IMR-90 (cell line): Measurements from ENCODE around the gene SH3BP2. TPM values are rescaled to one million over a fixed set of nuclear protein-coding genes. Genes with fewer than 3 reads are reported as not detected.

Source experiments
- ATAC-seq: fragments of 200-7000 bp; cut with Tn5 transposase; 2 replicates; pipeline ENCODE4 v1.9.1; 2020; ENCODE audit warnings: low read depth, mild to moderate bottlenecking, moderate library complexity
- BruUV-seq: library from RNA; stranded (reverse); fragments of 400-500 nt; replicated peaks from 2 replicates; lab custom pipeline; 2021; lab: Mats Ljungman, UMichigan
- CTCF ChIA-PET: fragments of 300-600 bp; formaldehyde crosslinking; extraction: SDS; loops from one replicate; lab custom pipeline; 2021; ENCODE audit warnings: antibody characterized with exemption; lab: Yijun Ruan, JAX
- POLR2A ChIA-PET: fragments of 300-600 bp; sonication (Branson Sonifier 250); formaldehyde crosslinking; loops from one replicate; lab custom pipeline; 2022; ENCODE audit warnings: antibody characterized with exemption; ENCODE audit not compliant: unreplicated experiment; lab: Charles Lee
- DNase-seq: peaks from one replicate; pipeline ENCODE4 v3.0.0; 2013
- H2AFZ ChIP-seq: replicated peaks from 2 replicates; pipeline ENCODE3; 2013; ENCODE audit warnings: low read length, mild to moderate bottlenecking; ENCODE audit not compliant: poor library complexity
- H2AK5ac ChIP-seq: 2 replicates; pipeline ENCODE4 v1.6.1; 2013; ENCODE audit warnings: low read depth, low read length, inconsistent platforms
- H2AK9ac ChIP-seq: replicated peaks from 2 replicates; pipeline ENCODE3; 2013; ENCODE audit warnings: mild to moderate bottlenecking, low read depth, low read length, moderate library complexity; ENCODE audit not compliant: poor library complexity
- H2BK120ac ChIP-seq: 2 replicates; pipeline ENCODE4 v1.6.1; 2013; ENCODE audit warnings: low read depth, low read length, inconsistent platforms
- H2BK15ac ChIP-seq: 3 replicates; pipeline ENCODE4 v1.6.1; 2013; ENCODE audit warnings: low read depth, low read length, inconsistent platforms
- H2BK20ac ChIP-seq: 2 replicates; pipeline ENCODE4 v1.6.1; 2013; ENCODE audit warnings: low read depth, mild to moderate bottlenecking, inconsistent platforms, low read length, moderate library complexity
- H2BK5ac ChIP-seq: 2 replicates; pipeline ENCODE4 v1.6.1; 2013; ENCODE audit warnings: mild to moderate bottlenecking, low read depth, low read length, inconsistent platforms; ENCODE audit not compliant: poor library complexity, severe bottlenecking
- H3K14ac ChIP-seq: replicated peaks from 2 replicates; pipeline ENCODE4 v1.6.1; 2013; ENCODE audit warnings: low read depth, low read length, inconsistent platforms
- H3K18ac ChIP-seq: 2 replicates; pipeline ENCODE4 v1.6.1; 2013; ENCODE audit warnings: low read depth, low read length, control low read depth
- H3K23ac ChIP-seq: 2 replicates; pipeline ENCODE4 v1.6.1; 2013; ENCODE audit warnings: low read depth, low read length, inconsistent platforms
- H3K27ac ChIP-seq: 2 replicates; pipeline ENCODE4 v1.5.1; 2013; ENCODE audit warnings: mild to moderate bottlenecking, control low read depth, low read length; ENCODE audit not compliant: insufficient read depth
- H3K27me3 ChIP-seq: 2 replicates; pipeline ENCODE4 v1.6.1; 2013; ENCODE audit warnings: low read length; ENCODE audit not compliant: control insufficient read depth, insufficient read depth
- H3K36me3 ChIP-seq: 2 replicates; pipeline ENCODE4 v1.6.1; 2013; ENCODE audit warnings: low read length, mixed read lengths; ENCODE audit not compliant: control insufficient read depth, insufficient read depth
- H3K4ac ChIP-seq: 2 replicates; pipeline ENCODE4 v1.6.1; 2013; ENCODE audit warnings: low read depth, low read length, inconsistent platforms
- H3K4me1 ChIP-seq: 2 replicates; pipeline ENCODE4 v1.6.1; 2013; ENCODE audit warnings: low read length, mixed read lengths; ENCODE audit not compliant: control insufficient read depth, insufficient read depth
- H3K4me2 ChIP-seq: 2 replicates; pipeline ENCODE4 v1.6.1; 2013; ENCODE audit warnings: low read depth, mild to moderate bottlenecking, control low read depth, low read length, moderate library complexity
- H3K4me3 ChIP-seq: 2 replicates; pipeline ENCODE4 v1.5.1; 2013; ENCODE audit warnings: low read depth, mild to moderate bottlenecking, control low read depth, low read length, moderate library complexity; ENCODE audit not compliant: insufficient read depth
- H3K56ac ChIP-seq: 2 replicates; pipeline ENCODE4 v1.6.1; 2013; ENCODE audit warnings: low read length, inconsistent platforms; ENCODE audit not compliant: insufficient read depth; ENCODE audit errors: extremely low read depth
- H3K79me1 ChIP-seq, 2 experiments: 2 replicates each; pipeline ENCODE4 v1.6.1; 2013; ENCODE audit warnings: low read length in 2 of 2, inconsistent platforms in 1 of 2, low read depth in 1 of 2
- H3K9ac ChIP-seq: 2 replicates; pipeline ENCODE4 v1.6.1; 2013; ENCODE audit warnings: low read depth, low read length, control low read depth
- H3K9me1 ChIP-seq: 2 replicates; pipeline ENCODE4 v1.6.1; 2013; ENCODE audit warnings: low read length, inconsistent platforms; ENCODE audit not compliant: insufficient read depth
- H3K9me3 ChIP-seq: 2 replicates; pipeline ENCODE4 v1.6.1; 2013; ENCODE audit warnings: low read length; ENCODE audit not compliant: control insufficient read depth, insufficient read depth
- H4K20me1 ChIP-seq: 2 replicates; pipeline ENCODE4 v1.6.1; 2013; ENCODE audit warnings: low read length, inconsistent platforms; ENCODE audit not compliant: insufficient read depth
- H4K5ac ChIP-seq: 2 replicates; pipeline ENCODE4 v1.6.1; 2013; ENCODE audit warnings: mild to moderate bottlenecking, low read depth, low read length, control low read depth
- H4K8ac ChIP-seq, 2 experiments: 2 replicates each; pipeline ENCODE4 v1.6.1; 2013; ENCODE audit warnings: low read depth in 2 of 2, low read length in 2 of 2, control low read depth in 1 of 2, inconsistent platforms in 1 of 2
- H4K91ac ChIP-seq: 2 replicates; pipeline ENCODE4 v1.6.1; 2013; ENCODE audit warnings: low read depth, low read length, inconsistent platforms; ENCODE audit not compliant: insufficient read depth
- SMC3 ChIP-seq: fragments of 150-350 bp; IDR thresholded peaks from 2 replicates; pipeline ENCODE4 v1.6.1; 2016; ENCODE audit warnings: low read depth, mild to moderate bottlenecking, antibody characterized with exemption, low read length, moderate library complexity
- WGBS, 2 experiments: methylation state at CpG; one replicate each; pipeline versions ENCODE4 v1.1.5 to v1.1.7; 2013; ENCODE audit warnings: missing lambda C conversion rate in 2 of 2; ENCODE audit not compliant: insufficient read length in 1 of 2; ENCODE audit errors: extremely low coverage in 2 of 2; 5-methylcytosine and 5-hydroxymethylcytosine counted together
- dilution Hi-C: fragments of 300-500 bp; cut with HindIII; formaldehyde crosslinking; loops from one replicate; pipeline ENCODE4 v1.14.3; 2018; ENCODE audit warnings: low sequenced_read_pairs; ENCODE audit not compliant: unreplicated experiment
- in situ Hi-C: fragments of 300-500 bp; cut with MboI; formaldehyde crosslinking; loops from 3 replicates; pipeline ENCODE4 v1.14.3; 2019; ENCODE audit warnings: low sequenced_read_pairs, inconsistent platforms, mixed read lengths
- intact Hi-C: fragments of 100-400 bp; cut with micrococcal nuclease; formaldehyde crosslinking; loops from 2 replicates; pipeline ENCODE4 v1.10.0; 2022
- polyA plus RNA-seq, 3 experiments: library from polyadenylated mRNA; depleted of rRNA; stranded (reverse); fragments of >200 nt; gene quantifications; 2 replicates each; pipeline ENCODE4 v1.2.3, GENCODE V29; 2012; ENCODE audit warnings: low replicate concordance in 1 of 3
- total RNA-seq: library from RNA; depleted of rRNA; stranded (reverse); fragments of >200 nt; gene quantifications from 2 replicates; pipeline ENCODE4 v1.2.3, GENCODE V29; 2012

Gene SH3BP2
- total and polyA plus RNA-seq, 2 of the 4 experiments (the other 2 are of a cell fraction): 9.0 to 37.2 TPM

DNA sequence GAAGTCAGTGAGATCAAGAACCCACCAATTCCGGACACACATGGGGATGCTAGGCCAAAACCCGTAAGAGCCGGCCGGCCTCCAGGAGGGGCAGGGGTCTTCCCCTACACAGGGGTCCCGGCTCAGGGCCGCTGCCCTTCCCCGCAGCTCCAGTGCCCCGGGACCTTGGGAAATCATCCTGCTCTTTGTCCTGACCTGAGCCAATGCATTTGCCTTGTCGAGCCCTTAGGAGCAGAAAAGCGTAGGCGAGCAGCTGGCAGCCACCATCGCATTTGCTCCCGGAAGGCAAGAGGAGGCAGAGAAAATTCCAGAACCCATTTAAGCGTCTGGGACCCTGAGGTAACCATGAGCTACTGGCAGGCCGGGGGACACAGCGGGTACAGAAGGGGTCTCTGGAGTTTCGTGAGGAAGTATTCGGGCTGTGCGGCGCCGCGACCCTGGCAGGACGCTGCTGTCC lies 29.3 kb upstream of the SH3BP2 start:
- no peaks in the 10 kb centered on the region for H3K9me1 ChIP-seq
- in situ Hi-C loops (loop anchor here (25.0 kb wide), 1 partner anchor 274 kb away; no protein-coding TSS in a partner anchor), intact Hi-C loops (loop anchor here (5.0 kb wide), 2 partner anchors 129 to 274 kb away; no protein-coding TSS in a partner anchor), dilution Hi-C loops (no loop called here)
- BruUV-seq: no TSS peak
- H2BK120ac ChIP-seq: peak overlapping the region; percentile 64; the same call in 1 of the 2 replicates
- no peak overlapping the region for H2BK20ac ChIP-seq
- peaks cover 1% of the 10 kb centered on the region; the same call in 1 of the 2 replicates for H3K4me1 ChIP-seq
- peak overlapping the region; percentile 28; the same call in 1 of the 3 replicates for H2BK15ac ChIP-seq
- no peak for DNase-seq
- no peak overlapping the region for H3K27ac ChIP-seq
- H3K4me2 ChIP-seq: no peak overlapping the region
- TF ChIP-seq SMC3: no peak
- peak overlapping the region; percentile 85 for H4K5ac ChIP-seq
- peak overlapping the region; percentile 98 for H2AFZ ChIP-seq
- H3K9ac ChIP-seq: peak overlapping the region; percentile 35; the same call in 1 of the 2 replicates
- H3K14ac ChIP-seq: peak overlapping the region; percentile 51; the same call in 1 of the 2 replicates
- peak overlapping the region; percentile 72 for H3K4ac ChIP-seq
- CTCF ChIA-PET: interaction anchor here (0.6 to 1.0 kb wide), 4 partner anchors 83 to 198 kb away, joined by 3 read pairs; no protein-coding TSS in a partner anchor
- H3K56ac ChIP-seq: no peak overlapping the region
- H3K36me3 ChIP-seq: no peaks in the 10 kb centered on the region
- H2AK9ac ChIP-seq: peak overlapping the region; percentile 90
- H4K8ac ChIP-seq: peak overlapping the region; percentile 86 to 96
- no peaks in the 10 kb centered on the region for H3K9me3 ChIP-seq
- H4K20me1 ChIP-seq: no peaks in the 10 kb centered on the region
- H3K79me1 ChIP-seq: no peaks in the 10 kb centered on the region
- H3K27me3 ChIP-seq: no peaks in the 10 kb centered on the region
- H2BK5ac ChIP-seq: no peak overlapping the region
- no peak overlapping the region for H3K18ac ChIP-seq
- POLR2A ChIA-PET: no interaction called here
- WGBS, 2 experiments: 69% methylated on average over 22 of the region's 23 CpGs; no CpG with 5 or more reads in 1 of the 2 experiments
- H3K4me3 ChIP-seq: peak overlapping the region; percentile 41
- ATAC-seq: no peak
- no peak overlapping the region for H2AK5ac ChIP-seq
- no peak overlapping the region for H3K23ac ChIP-seq
- peak overlapping the region; percentile 55 for H4K91ac ChIP-seq
